Endothelial cell of umbilical vein (primary cell): ENCODE data around the gene LRRTM4. TPM values are rescaled to one million over a fixed set of nuclear protein-coding genes. Genes with fewer than 3 reads are reported as not detected.

ENCODE experiments used
- BruUV-seq: library from RNA; stranded (reverse); fragments of 400-500 nt; replicated peaks from 2 replicates; lab custom pipeline; 2021; lab: Mats Ljungman, UMichigan
- CTCF ChIA-PET: fragments of 300-600, 350-600 bp; sonication (Branson Sonifier 250); formaldehyde crosslinking; loops from one replicate; lab custom pipeline; 2021; ENCODE audit warnings: antibody characterized with exemption, inconsistent platforms; lab: Charles Lee
- POLR2A ChIA-PET: fragments of 300-600, 350-600 bp; sonication (Branson Sonifier 250); formaldehyde crosslinking; loops from one replicate; lab custom pipeline; 2021; ENCODE audit warnings: antibody characterized with exemption, inconsistent platforms; lab: Charles Lee
- DNase-seq: peaks from one replicate; pipeline ENCODE4 v3.0.0-alpha.2; 2011; ENCODE audit warnings: low read depth, low spot score
- FAIRE-seq: peaks from 2 replicates; lab custom pipeline; 2011; peaks lifted over from hg19 to GRCh38; lab: Jason Lieb, UNC
- H2AFZ ChIP-seq: 2 replicates; pipeline ENCODE4 v1.6.0; 2012; ENCODE audit warnings: low read depth, low read length, control low read depth, inconsistent platforms
- H3K27ac ChIP-seq: 2 replicates; pipeline ENCODE4 v1.5.1; 2011; ENCODE audit warnings: low read depth, mild to moderate bottlenecking, control low read depth, low read length, moderate library complexity; ENCODE audit not compliant: insufficient read depth
- H3K27me3 ChIP-seq, 2 experiments: 2 replicates each; pipeline versions ENCODE4 v1.6.0 to v1.6.1; 2011; ENCODE audit warnings: low read length in 2 of 2, mixed read lengths in 1 of 2; ENCODE audit not compliant: control insufficient read depth in 2 of 2, insufficient read depth in 2 of 2
- H3K36me3 ChIP-seq, 2 experiments: 2 replicates in 1 of 2; 3 replicates in 1 of 2; pipeline ENCODE4 v1.5.1; 2011; ENCODE audit warnings: low read length in 2 of 2, mild to moderate bottlenecking in 1 of 2, moderate library complexity in 1 of 2; ENCODE audit not compliant: control insufficient read depth in 2 of 2, insufficient read depth in 2 of 2; ENCODE audit errors: extremely low read depth in 1 of 2
- H3K4me1 ChIP-seq: 3 replicates; pipeline ENCODE4 v1.5.1; 2011; ENCODE audit warnings: mild to moderate bottlenecking, low read length; ENCODE audit not compliant: control insufficient read depth, insufficient read depth; ENCODE audit errors: extremely low read depth
- H3K4me2 ChIP-seq: 2 replicates; pipeline ENCODE4 v1.6.1; 2011; ENCODE audit warnings: low read length, control low read depth, mixed read lengths; ENCODE audit not compliant: insufficient read depth
- H3K4me3 ChIP-seq, 3 experiments: fragments of 200-600 bp in 1 of 3; sonication (generic), shearing (Covaris generic) in 1 of 3; replicated peaks in 1 of 3; 2 replicates each; pipeline ENCODE4 v1.5.1; 2011 to 2016; ENCODE audit warnings: control low read depth in 3 of 3, low read length in 3 of 3, mild to moderate bottlenecking in 2 of 3, inconsistent platforms in 1 of 3, low read depth in 1 of 3, moderate library complexity in 1 of 3; ENCODE audit not compliant: insufficient read depth in 1 of 3
- H3K79me2 ChIP-seq: 2 replicates; pipeline ENCODE4 v1.6.0; 2012; ENCODE audit warnings: low read length, inconsistent platforms; ENCODE audit not compliant: control insufficient read depth, insufficient read depth
- H3K9ac ChIP-seq: replicated peaks from 2 replicates; pipeline ENCODE3; 2011; ENCODE audit warnings: low read length, control low read depth; ENCODE audit not compliant: insufficient read depth; ENCODE audit errors: extremely low read depth
- H3K9me1 ChIP-seq: replicated peaks from 3 replicates; pipeline ENCODE4 v1.6.0; 2011; ENCODE audit warnings: mild to moderate bottlenecking, low read length; ENCODE audit not compliant: control insufficient read depth, insufficient read depth; ENCODE audit errors: extremely low read depth
- H3K9me3 ChIP-seq: replicated peaks from 2 replicates; pipeline ENCODE4 v1.5.1; 2012; ENCODE audit warnings: low read length, inconsistent platforms; ENCODE audit not compliant: control insufficient read depth, insufficient read depth
- H4K20me1 ChIP-seq: replicated peaks from 2 replicates; pipeline ENCODE3; 2011; ENCODE audit warnings: mild to moderate bottlenecking, low read length; ENCODE audit not compliant: control insufficient read depth, insufficient read depth; ENCODE audit errors: extremely low read depth
- EZH2 ChIP-seq: IDR thresholded peaks from 2 replicates; pipeline ENCODE4 v1.6.1; 2012; ENCODE audit warnings: borderline replicate concordance, low read depth, mild to moderate bottlenecking, moderate library complexity, low read length, inconsistent platforms; ENCODE audit not compliant: severe bottlenecking
- FOS ChIP-seq: IDR thresholded peaks from 2 replicates; pipeline ENCODE4 v1.6.1; 2011; ENCODE audit warnings: mild to moderate bottlenecking, low read length, moderate library complexity, borderline replicate concordance; ENCODE audit not compliant: insufficient read depth
- GATA2 ChIP-seq: IDR thresholded peaks from 2 replicates; pipeline ENCODE4 v1.7.0; 2011; ENCODE audit warnings: low read depth, mild to moderate bottlenecking, moderate library complexity, mixed read lengths, low read length; ENCODE audit not compliant: insufficient read length, insufficient read depth
- JUN ChIP-seq: IDR thresholded peaks from 2 replicates; pipeline ENCODE4 v1.6.1; 2011; ENCODE audit warnings: borderline replicate concordance, low read depth; ENCODE audit not compliant: insufficient read length, insufficient read depth
- MYC ChIP-seq: IDR thresholded peaks from one replicate; pipeline ENCODE4 v1.6.1; 2011; ENCODE audit warnings: mild to moderate bottlenecking, low read depth, low read length
- POLR2A ChIP-seq: IDR thresholded peaks from 2 replicates; pipeline ENCODE4 v1.6.1; 2012; ENCODE audit warnings: low read depth, mild to moderate bottlenecking, control low read depth, low read length
- POLR2AphosphoS5 ChIP-seq: IDR thresholded peaks from 2 replicates; pipeline ENCODE4 v1.6.1; 2012; ENCODE audit warnings: low read depth, mild to moderate bottlenecking, control low read depth, low read length, moderate library complexity; ENCODE audit not compliant: insufficient read depth
- dilution Hi-C: fragments of 300-500 bp; cut with MboI; formaldehyde crosslinking; loops from one replicate; pipeline ENCODE4 v1.15.0; 2019; ENCODE audit warnings: low sequenced_read_pairs; ENCODE audit not compliant: extremely low pct_ligation_motif_present
- intact Hi-C: fragments of 100-400 bp; cut with micrococcal nuclease; formaldehyde crosslinking; loops from one replicate; pipeline ENCODE4 v1.10.0; 2022
- polyA plus RNA-seq, 4 experiments: library from polyadenylated mRNA; depleted of rRNA in 3 of 4; stranded (reverse) in 3 of 4; unstranded in 1 of 4; fragments of >200 nt; gene quantifications; 2 replicates each; pipeline versions ENCODE4 v1.2.1 to v1.2.3, GENCODE V29; 2011 to 2012; ENCODE audit warnings: missing spikeins in 1 of 4
- total RNA-seq: library from RNA; stranded (reverse); gene quantifications from 2 replicates; pipeline ENCODE4 v1.2.3, GENCODE V29; 2021
- TF ChIP-seq, protein P1 (sequence below): IDR thresholded peaks from 2 replicates; pipeline ENCODE4 v1.6.1; 2011; ENCODE audit not compliant: insufficient read depth, insufficient read length

The LRRTM4 gene
- total and polyA plus RNA-seq, 2 donors (not counting 3 experiments of a cell fraction or from before 2014, with no cell fraction given), result not detected

DNA sequence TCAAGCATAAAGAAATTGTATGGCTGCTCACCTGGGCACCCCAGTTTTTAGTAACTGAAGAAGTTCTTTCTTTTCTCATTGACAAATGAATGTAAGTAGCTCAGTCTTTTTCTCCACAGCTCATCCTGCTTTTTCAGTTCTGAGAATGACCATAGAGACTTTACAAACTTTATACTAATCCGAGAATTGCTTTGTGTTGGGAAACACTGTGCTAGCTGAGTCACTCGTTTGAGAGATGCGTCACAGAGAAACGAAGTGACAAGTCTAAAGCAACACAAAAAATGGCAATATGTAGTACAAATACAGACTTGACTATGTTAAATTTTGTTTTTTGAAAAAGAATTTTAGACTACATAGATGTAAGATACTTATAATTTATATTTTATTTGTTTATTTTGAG lies 9.0 kb downstream of the LRRTM4 start:
- Histone ChIP-seq H3K79me2 (no peaks in the 10 kb centered on the region), H3K36me3 (no peaks in the 10 kb centered on the region), H3K9me1 (no peaks in the 10 kb centered on the region), H3K4me1 (no peaks in the 10 kb centered on the region), H4K20me1 (no peaks in the 10 kb centered on the region), H3K9ac (no peak overlapping the region), H2AFZ (no peak overlapping the region), H3K9me3 (no peaks in the 10 kb centered on the region), H3K27me3 (no peaks in the 10 kb centered on the region), H3K4me3 (no peak overlapping the region), H3K27ac (no peak overlapping the region), H3K4me2 (no peak overlapping the region)
- TF ChIP-seq FOS, result no peak
- FAIRE-seq (no peak), DNase-seq (no peak)
- dilution Hi-C loops, result no loop called here
- BruUV-seq, result no TSS peak
- POLR2A ChIA-PET, result no interaction called here
- intact Hi-C loops, result no loop called here
- CTCF ChIA-PET, result no interaction called here

DNA sequence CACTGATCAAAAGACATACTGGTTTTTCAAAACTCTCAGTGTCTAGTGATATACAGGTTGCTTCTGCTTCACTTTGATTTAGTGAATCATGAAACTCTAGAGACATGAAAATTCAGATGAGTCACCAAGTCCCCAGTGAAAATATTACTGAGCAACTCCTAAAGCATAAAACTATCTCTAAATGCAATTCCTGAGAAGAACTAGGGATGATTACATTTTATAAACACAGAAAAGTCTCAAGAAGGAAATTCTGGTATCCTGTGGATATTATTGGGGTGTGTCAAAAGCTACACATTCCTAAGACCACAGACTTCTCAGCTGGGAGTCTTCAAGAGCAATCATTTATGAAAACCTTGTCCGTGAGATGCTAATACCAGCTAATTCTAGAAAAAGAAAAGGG lies 9.7 kb downstream of the LRRTM4 start:
- no peak overlapping the region for H3K27ac ChIP-seq
- dilution Hi-C loops, result no loop called here
- BruUV-seq, result no TSS peak
- POLR2A ChIA-PET, result no interaction called here
- H3K9me3 ChIP-seq, result no peaks in the 10 kb centered on the region
- intact Hi-C loops, result no loop called here
- no peaks in the 10 kb centered on the region for H4K20me1 ChIP-seq
- CTCF ChIA-PET, result no interaction called here
- no peak for FAIRE-seq
- no peaks in the 10 kb centered on the region for H3K4me1 ChIP-seq
- H3K27me3 ChIP-seq, result no peaks in the 10 kb centered on the region
- no peak for DNase-seq
- TF ChIP-seq POLR2A (no peak), POLR2AphosphoS5 (no peak), EZH2 (no peak), GATA2 (no peak), MYC (no peak), FOS (no peak), JUN (no peak)
- TF ChIP-seq, protein P1, sequence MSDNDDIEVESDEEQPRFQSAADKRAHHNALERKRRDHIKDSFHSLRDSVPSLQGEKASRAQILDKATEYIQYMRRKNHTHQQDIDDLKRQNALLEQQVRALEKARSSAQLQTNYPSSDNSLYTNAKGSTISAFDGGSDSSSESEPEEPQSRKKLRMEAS, result no peak
- no peaks in the 10 kb centered on the region for H3K36me3 ChIP-seq
- H3K4me3 ChIP-seq, result no peak overlapping the region
- H3K4me2 ChIP-seq, result no peak overlapping the region
- H3K9me1 ChIP-seq, result no peaks in the 10 kb centered on the region
- no peaks in the 10 kb centered on the region for H3K79me2 ChIP-seq
- no peak overlapping the region for H2AFZ ChIP-seq
- no peak overlapping the region for H3K9ac ChIP-seq
